GM21825 (cell line): ENCODE data around the gene CC2D2B.
A peak's percentile ranks its signal among the peaks of the same experiment; 100 is the strongest.
"Not testable (repeated sequence)": the region's sequence is repeated elsewhere in the genome, so short reads cannot be mapped to it uniquely, and the experiment has no call there.

Source experiments
- ATAC-seq: cut with Tn5 transposase; IDR thresholded peaks from one replicate; pipeline ENCODE4 v1.9.1; 2021; ENCODE audit warnings: mild to moderate bottlenecking, moderate library complexity; ENCODE audit not compliant: unreplicated experiment

CC2D2B gene

GRCh38 chr10:96017191-96017687 is 109.5 kb downstream of the CC2D2B start:
- ATAC-seq: peak; percentile 65

- no peak for ATAC-seq
Measured at GRCh38 chr10:96021332-96021731, 113.6 kb downstream of the CC2D2B start.

GRCh38 chr10:96022739-96023138 is 115.0 kb downstream of the CC2D2B start:
- ATAC-seq: no peak

GRCh38 chr10:96023168-96023567 is 115.4 kb downstream of the CC2D2B start:
- no peak for ATAC-seq

- ATAC-seq: no peak
Measured at GRCh38 chr10:96025566-96025965, 117.8 kb downstream of the CC2D2B start.

GRCh38 chr10:96034625-96035024 is 126.8 kb downstream of the CC2D2B start:
- ATAC-seq: no peak

- ATAC-seq: no peak
Measured at GRCh38 chr10:96038476-96039387, 131.0 kb downstream of the CC2D2B start.

GRCh38 chr10:96041146-96041545 is 133.4 kb downstream of the CC2D2B start:
- ATAC-seq: no peak

GRCh38 chr10:96043033-96043892 is 135.5 kb downstream of the CC2D2B start, which contains the start of gene CCNJ:
CCNJ (plus strand) TSS chr10:96043583; CDS start chr10:96044394, 811 bp downstream.
- ATAC-seq: peak; percentile 85

GRCh38 chr10:96043893-96044715 is 136.3 kb downstream of the CC2D2B start:
- ATAC-seq: peak; percentile 41

GRCh38 chr10:96044736-96045135 is 137.0 kb downstream of the CC2D2B start:
- no peak for ATAC-seq

- no peak for ATAC-seq
Measured at GRCh38 chr10:96046546-96046945, 138.8 kb downstream of the CC2D2B start.

GRCh38 chr10:96047004-96047649 is 139.4 kb downstream of the CC2D2B start:
- no peak for ATAC-seq

GRCh38 chr10:96047925-96048324 is 140.2 kb downstream of the CC2D2B start:
- ATAC-seq: not testable (repeated sequence)

GRCh38 chr10:96049340-96049739 is 141.6 kb downstream of the CC2D2B start:
- ATAC-seq: no peak

GRCh38 chr10:96053985-96054384 is 146.2 kb downstream of the CC2D2B start:
- ATAC-seq: no peak

- no peak for ATAC-seq
Measured at GRCh38 chr10:96056787-96057186, 149.0 kb downstream of the CC2D2B start.

- no peak for ATAC-seq
Measured at GRCh38 chr10:96061232-96061631, 153.5 kb downstream of the CC2D2B start.

GRCh38 chr10:96072674-96073073 is 164.9 kb downstream of the CC2D2B start:
- no peak for ATAC-seq

GRCh38 chr10:96073722-96074121 is 165.9 kb downstream of the CC2D2B start:
- no peak for ATAC-seq
